GM12878 (cell line): Measurements from ENCODE around the gene PDE8B. TPM values are rescaled to one million over a fixed set of nuclear protein-coding genes. Genes with fewer than 3 reads are reported as not detected.

Experiments used
- ATAC-seq: fragments of 200-7000 bp; cut with Tn5 transposase; 3 replicates; pipeline ENCODE4 v1.9.1; 2020; ENCODE audit warnings: mild to moderate bottlenecking, moderate library complexity
- BruUV-seq: library from RNA; stranded (reverse); fragments of 400-500 nt; replicated peaks from 2 replicates; lab custom pipeline; 2021; lab: Mats Ljungman, UMichigan
- CTCF ChIA-PET: fragments of 300-600 bp; sonication (Branson Sonifier 250); formaldehyde crosslinking; extraction: SDS; loops from one replicate; lab custom pipeline; 2021; ENCODE audit warnings: inconsistent platforms; lab: Yijun Ruan, JAX
- POLR2A ChIA-PET: fragments of 350-600 bp; formaldehyde crosslinking; extraction: SDS; loops from one replicate; lab custom pipeline; 2021; ENCODE audit warnings: inconsistent platforms; lab: Charles Lee
- RAD21 ChIA-PET: fragments of 300-600 bp; sonication (Branson Sonifier 250); formaldehyde crosslinking; loops from one replicate; lab custom pipeline; 2023; ENCODE audit warnings: antibody characterized with exemption; ENCODE audit not compliant: unreplicated experiment; lab: Charles Lee
- SMC1A ChIA-PET: fragments of 300-600 bp; sonication (Branson Sonifier 250); formaldehyde crosslinking; loops from one replicate; lab custom pipeline; 2023; ENCODE audit not compliant: unreplicated experiment, uncharacterized antibody; lab: Charles Lee
- DNase-seq: peaks from one replicate; pipeline ENCODE4 v3.0.0-alpha.2; 2011; ENCODE audit warnings: low read depth, low spot score
- FAIRE-seq: peaks from 3 replicates; lab custom pipeline; 2011; peaks lifted over from hg19 to GRCh38; lab: Jason Lieb, UNC
- H2AFZ ChIP-seq: 2 replicates; pipeline ENCODE4 v1.6.0; 2011; ENCODE audit warnings: low read depth, low read length, control low read depth; ENCODE audit not compliant: control insufficient read depth
- H3K27ac ChIP-seq: 2 replicates; pipeline ENCODE4 v1.5.1; 2011; ENCODE audit warnings: control low read depth; ENCODE audit not compliant: control insufficient read depth, insufficient read depth
- H3K27me3 ChIP-seq, 2 experiments: replicated peaks in 1 of 2; 2 replicates each; pipeline versions ENCODE4 v1.6.0 to v1.6.1; 2011; ENCODE audit warnings: low read length in 1 of 2; ENCODE audit not compliant: control insufficient read depth in 2 of 2, insufficient read depth in 2 of 2
- H3K36me3 ChIP-seq, 2 experiments: 2 replicates each; pipeline ENCODE4 v1.5.1; 2011; ENCODE audit warnings: low read length in 1 of 2; ENCODE audit not compliant: control insufficient read depth in 2 of 2, insufficient read depth in 2 of 2
- H3K4me1 ChIP-seq: 2 replicates; pipeline ENCODE4 v1.6.1; 2011; ENCODE audit warnings: mild to moderate bottlenecking, low read length, moderate library complexity, mixed read lengths; ENCODE audit not compliant: control insufficient read depth, insufficient read depth
- H3K4me2 ChIP-seq: 2 replicates; pipeline ENCODE4 v1.6.0; 2011; ENCODE audit warnings: control low read depth; ENCODE audit not compliant: control insufficient read depth, insufficient read depth
- H3K4me3 ChIP-seq: fragments of 200-600 bp; sonication (generic); 2 replicates; pipeline ENCODE4 v1.5.1; 2016
- H3K79me2 ChIP-seq: 2 replicates; pipeline ENCODE4 v1.6.0; 2011; ENCODE audit warnings: low read length; ENCODE audit not compliant: control insufficient read depth, insufficient read depth
- H3K9ac ChIP-seq: 2 replicates; pipeline ENCODE4 v1.8.0; 2011; ENCODE audit warnings: low read length, control low read depth, mixed read lengths; ENCODE audit not compliant: control insufficient read depth, insufficient read depth
- H3K9me3 ChIP-seq: replicated peaks from 3 replicates; pipeline ENCODE4 v1.5.1; 2011; ENCODE audit warnings: mild to moderate bottlenecking, low read length; ENCODE audit not compliant: control insufficient read depth, insufficient read depth
- H4K20me1 ChIP-seq: 2 replicates; pipeline ENCODE4 v1.6.0; 2011; ENCODE audit not compliant: control insufficient read depth, insufficient read depth
- HDAC2 ChIP-seq: fragments of 200-600 bp; sonication (generic); IDR thresholded peaks from 2 replicates; pipeline ENCODE4 v1.6.1; 2017
- SKIL ChIP-seq: fragments of 450-650 bp; IDR thresholded peaks from 2 replicates; pipeline ENCODE4 v1.6.1; 2017; ENCODE audit warnings: mild to moderate bottlenecking, low read depth, inconsistent platforms; ENCODE audit not compliant: poor library complexity, severe bottlenecking
- SREBF2 ChIP-seq: IDR thresholded peaks from 2 replicates; pipeline ENCODE4 v1.6.1; 2012; ENCODE audit warnings: mild to moderate bottlenecking, low read length
- ZNF687 ChIP-seq: fragments of 450-650 bp; IDR thresholded peaks from 2 replicates; pipeline ENCODE4 v1.6.1; 2017; ENCODE audit warnings: mild to moderate bottlenecking, moderate library complexity
- WGBS: methylation state at CpG from one replicate; pipeline ENCODE4 v1.1.6; 2016; ENCODE audit warnings: low lambda C conversion rate; ENCODE audit not compliant: insufficient replicate concordance, insufficient coverage; ENCODE audit errors: missing lambda C conversion rate; 5-methylcytosine and 5-hydroxymethylcytosine counted together
- in situ Hi-C: fragments of 300-500 bp; cut with MboI; formaldehyde crosslinking; loops from 9 replicates; pipeline ENCODE4 v1.14.3; 2018; ENCODE audit warnings: mixed read lengths
- intact Hi-C: fragments of 100-400 bp; cut with micrococcal nuclease; formaldehyde crosslinking; loops from one replicate; pipeline ENCODE4 v1.14.2; 2022; ENCODE audit not compliant: unreplicated experiment
- polyA plus RNA-seq, 11 experiments: library from polyadenylated mRNA; depleted of rRNA in 4 of 11; unstranded in 6 of 11; stranded (reverse) in 5 of 11; fragments of >200 nt; fragmentation: Nextera tagmentation in 4 of 11; fragmentation: Illumina TruSeq in 1 of 11; extraction: Ambion mirVana in 4 of 11; extraction: Trizol in 1 of 11; gene quantifications; 1 replicate in 1 of 11; 2 replicates in 10 of 11; pipeline versions ENCODE4 v1.2.1 to v1.2.3, GENCODE V29; 2011 to 2016; ENCODE audit warnings: inconsistent platforms in 2 of 11, missing spikeins in 2 of 11, low read depth in 1 of 11
- total RNA-seq, 4 experiments: library from RNA; depleted of rRNA in 3 of 4; stranded (reverse); fragments of >200 nt in 3 of 4; fragmentation: Illumina TruSeq in 1 of 4; extraction: Trizol in 1 of 4; gene quantifications; 2 replicates each; pipeline versions ENCODE4 v1.2.1 to v1.2.3, GENCODE V29; 2013 to 2021

PDE8B gene
- total and polyA plus RNA-seq, 10 of the 15 experiments (the other 5 are each of a cell fraction or from before 2014, with no cell fraction given): 0.03 to 0.44 (median 0.20) TPM; not detected in 3

GRCh38 chr5:77282337-77283027 is 72.0 kb downstream of the PDE8B start:
- ATAC-seq: no peak
- ChIA-PET RAD21 (no interaction called here), POLR2A (no interaction called here), CTCF (no interaction called here)
- no peaks in the 10 kb centered on the region; a peak in 1 of 4 replicates for H3K27me3 ChIP-seq
- in situ Hi-C loops: no loop called here
- H3K27ac ChIP-seq: no peak overlapping the region
- H3K79me2 ChIP-seq: no peaks in the 10 kb centered on the region
- H3K9ac ChIP-seq: no peak overlapping the region
- H3K4me2 ChIP-seq: no peak overlapping the region
- H3K36me3 ChIP-seq: no peaks in the 10 kb centered on the region
- no peaks in the 10 kb centered on the region for H4K20me1 ChIP-seq
- no peaks in the 10 kb centered on the region for H3K9me3 ChIP-seq
- no peaks in the 10 kb centered on the region for H3K4me1 ChIP-seq
- TF ChIP-seq SKIL (no peak), SREBF2 (no peak), ZNF687 (no peak), HDAC2 (no peak)
- TF ChIP-seq, all 136 proteins: peak for 0
- Histone ChIP-seq H2AFZ (no peak overlapping the region), H3K4me3 (no peak overlapping the region)
- SMC1A ChIA-PET: no interaction called here
- intact Hi-C loops: no loop called here
- 46% methylated on average over 11 of the region's 11 CpGs for WGBS
- no TSS peak for BruUV-seq
- FAIRE-seq (no peak), DNase-seq (no peak)
